GM19043 (cell line): Measurements from ENCODE around the gene CASK.

ENCODE experiments used
- ATAC-seq: cut with Tn5 transposase; IDR thresholded peaks from one replicate; pipeline ENCODE4 v1.9.1; 2021; ENCODE audit warnings: low read depth; ENCODE audit not compliant: unreplicated experiment

CASK gene

DNA sequence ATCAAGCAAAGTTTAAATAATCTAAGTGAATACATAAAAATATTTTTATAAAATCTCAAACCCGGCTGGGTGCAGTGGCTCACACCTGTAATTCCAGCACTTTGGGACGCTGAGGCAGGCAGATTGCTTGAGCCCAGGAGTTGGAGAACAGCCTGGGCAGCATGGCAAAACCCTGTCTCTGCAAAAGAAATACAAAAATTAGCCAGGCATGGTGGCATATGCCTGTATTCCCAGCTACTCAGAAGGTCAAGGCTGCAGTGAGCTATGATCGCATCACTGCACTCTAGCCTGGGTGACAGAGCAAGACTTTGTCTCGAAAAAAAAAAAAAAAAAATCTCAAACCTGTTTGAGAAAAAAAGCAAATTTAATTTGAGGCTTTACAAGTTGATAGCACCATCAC lies 331.4 kb downstream of the CASK start:
- ATAC-seq, result no peak

DNA sequence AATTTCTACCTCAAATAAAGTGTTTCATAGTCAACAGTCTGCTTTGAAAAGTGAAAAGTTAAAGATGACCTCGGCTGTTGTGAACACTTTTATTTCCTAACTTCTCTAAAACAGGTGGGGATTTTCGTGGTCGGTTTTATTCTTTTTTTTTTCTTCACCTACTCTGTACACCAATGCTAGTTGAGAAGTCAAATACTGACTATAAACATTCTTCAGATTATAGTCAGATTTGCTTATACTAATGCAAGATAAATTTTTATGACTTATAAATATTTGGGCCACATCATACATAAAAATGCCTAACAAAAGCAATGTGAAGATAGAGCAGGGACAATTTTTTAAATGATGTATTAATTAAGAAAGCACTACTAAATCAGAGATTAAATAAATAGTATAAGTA lies 332.7 kb downstream of the CASK start:
- no peak for ATAC-seq

DNA sequence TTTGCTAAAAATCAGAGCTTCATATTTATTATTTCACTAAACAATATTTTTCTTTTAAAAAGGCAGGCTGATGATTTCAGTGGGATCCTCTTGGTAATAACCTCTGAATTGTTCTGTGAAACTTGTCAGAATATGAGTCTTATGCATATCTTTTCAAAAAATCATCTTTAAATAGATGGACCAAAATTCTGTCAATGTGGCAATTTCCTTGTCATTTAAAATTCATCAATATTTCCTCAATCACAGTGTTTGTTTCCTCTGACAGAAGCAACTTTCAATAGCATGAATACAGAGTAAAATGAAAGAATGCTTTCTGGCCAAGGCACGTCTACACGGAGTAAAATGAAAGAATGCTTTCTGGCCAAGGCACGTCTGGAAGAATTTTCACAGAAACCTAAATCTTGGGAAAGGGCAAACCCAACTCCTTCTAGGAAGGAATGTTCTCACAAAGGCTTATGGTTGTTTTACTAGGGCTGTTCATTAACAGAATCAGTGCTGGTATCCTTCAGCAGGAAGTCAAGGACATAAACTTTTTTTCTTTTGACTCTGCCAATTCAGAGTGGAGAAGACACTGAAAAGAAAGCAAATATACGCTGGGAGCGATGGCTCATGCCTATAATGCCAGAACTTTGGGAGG lies 333.6 kb downstream of the CASK start:
- no peak for ATAC-seq

DNA sequence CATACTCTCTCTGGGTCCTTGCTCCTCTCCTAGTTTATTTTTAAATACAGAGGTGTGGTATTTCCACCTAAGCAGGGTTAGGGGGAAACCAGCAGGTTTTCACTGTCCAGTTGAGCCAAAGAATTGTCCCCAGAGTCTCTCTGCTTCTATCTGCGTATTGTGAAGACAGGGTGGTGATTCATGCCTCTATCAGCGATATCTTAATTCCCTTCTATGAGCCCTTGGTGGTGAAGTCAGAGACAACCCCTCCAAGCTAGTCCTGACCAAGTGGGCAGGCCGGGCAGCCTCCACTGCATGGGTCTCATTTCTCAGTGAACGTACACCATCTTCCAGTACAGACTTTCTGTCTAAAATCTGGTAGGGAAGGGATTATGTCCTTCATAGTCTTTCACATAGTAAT lies 335.1 kb downstream of the CASK start:
- no peak for ATAC-seq

DNA sequence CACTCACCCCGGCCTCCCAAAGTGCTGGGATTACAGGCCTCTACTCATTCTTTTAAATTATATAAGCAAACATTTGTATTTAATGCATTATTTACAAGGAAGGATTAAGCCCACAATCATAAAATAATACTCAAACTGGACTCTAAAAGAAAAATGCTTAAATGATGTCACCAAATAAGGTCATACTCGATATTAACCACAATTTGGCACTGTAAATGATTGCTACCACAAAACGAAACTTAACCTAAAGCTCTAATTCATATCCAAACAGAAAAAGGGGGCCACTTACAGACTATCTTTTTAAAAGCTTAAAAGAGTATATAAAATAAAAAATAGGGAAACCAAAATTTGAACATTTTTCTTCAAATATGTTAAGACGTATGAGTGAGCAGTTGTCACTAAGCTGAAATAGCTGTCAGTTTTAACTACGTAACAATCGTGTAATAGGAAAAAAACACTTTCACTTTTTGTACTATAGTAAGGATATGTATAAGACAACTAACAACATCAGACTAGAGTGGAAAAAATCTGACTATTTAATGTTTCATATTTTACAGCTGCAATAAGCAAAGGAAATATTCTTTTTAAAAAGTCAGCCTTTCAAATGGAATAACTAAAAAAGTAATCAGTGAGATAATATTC lies 342.8 kb downstream of the CASK start:
- no peak for ATAC-seq

DNA sequence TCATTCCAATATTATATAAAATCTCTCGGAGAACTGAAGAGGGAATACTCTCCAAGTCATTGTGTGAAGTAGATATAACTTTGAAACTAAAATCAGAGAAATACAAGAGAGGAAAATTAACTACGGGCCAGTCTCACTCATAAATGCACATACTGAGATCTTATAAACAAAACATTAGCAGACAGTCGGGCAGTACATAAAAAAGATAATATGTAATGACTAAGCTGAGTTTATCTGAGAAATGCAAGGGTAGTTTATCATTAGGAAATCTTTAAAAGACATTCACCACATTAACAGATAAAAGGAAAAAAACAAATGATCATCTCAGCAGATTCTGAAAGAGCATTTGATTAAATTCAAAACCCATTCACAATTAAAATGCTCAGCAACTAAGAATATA lies 359.5 kb downstream of the CASK start:
- no peak for ATAC-seq

DNA sequence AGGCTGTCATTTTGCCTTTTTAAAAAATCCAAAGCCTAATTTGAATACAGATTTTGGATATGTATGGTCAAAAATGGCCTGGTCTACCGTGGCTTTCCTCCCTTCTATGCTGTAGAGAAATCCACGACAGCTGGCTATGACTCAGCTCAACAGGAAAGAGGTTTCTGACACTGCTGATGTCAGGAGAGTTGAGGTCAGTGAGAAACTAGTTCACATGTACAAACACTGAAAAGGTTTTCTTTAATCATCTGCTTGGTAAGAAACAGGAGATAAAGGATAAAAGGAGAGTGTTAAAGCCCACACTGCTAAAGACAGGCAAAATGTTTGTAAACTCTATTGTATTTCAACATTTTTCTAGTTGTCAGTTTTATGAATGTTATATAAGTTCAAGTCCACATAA lies 362.3 kb downstream of the CASK start:
- peak; percentile 87 for ATAC-seq

DNA sequence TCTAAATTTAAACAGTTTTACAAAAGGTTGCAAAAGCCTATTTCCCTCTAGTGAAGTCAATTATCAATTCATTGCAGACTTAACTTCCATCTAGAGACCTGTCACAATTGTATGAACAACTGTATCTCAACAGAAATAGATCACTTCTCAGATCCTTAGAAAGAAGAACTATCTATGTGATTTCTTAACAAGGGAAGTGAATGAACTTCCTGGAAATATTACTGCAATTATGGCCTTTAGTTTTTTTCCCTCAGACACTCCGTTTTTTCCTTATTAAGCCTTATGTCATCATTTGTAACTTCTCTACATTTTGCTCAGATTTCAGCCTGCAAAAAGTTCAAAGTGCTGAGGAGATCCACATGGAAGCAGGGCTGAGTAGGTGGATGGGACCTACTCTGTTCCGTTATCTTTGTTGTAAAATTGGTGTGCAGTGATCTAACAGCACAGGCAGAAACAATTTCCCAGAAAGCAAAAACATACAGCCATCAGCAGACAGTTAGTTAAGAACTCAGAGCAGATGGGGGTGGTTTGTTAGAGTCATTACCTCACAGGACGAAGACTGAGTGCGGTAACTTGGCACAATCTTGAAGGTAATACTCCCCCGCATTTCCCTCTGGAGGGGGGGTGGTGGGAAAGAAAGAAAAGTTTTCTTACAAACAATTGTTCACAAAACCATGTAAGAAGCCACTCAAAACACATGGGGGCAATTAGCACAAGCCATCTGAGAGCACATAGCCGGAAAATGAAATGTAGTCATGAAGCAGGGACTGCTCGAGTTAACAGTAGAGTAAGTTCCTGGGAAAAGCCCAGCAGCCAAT lies 363.9 kb downstream of the CASK start:
- ATAC-seq, result no peak

DNA sequence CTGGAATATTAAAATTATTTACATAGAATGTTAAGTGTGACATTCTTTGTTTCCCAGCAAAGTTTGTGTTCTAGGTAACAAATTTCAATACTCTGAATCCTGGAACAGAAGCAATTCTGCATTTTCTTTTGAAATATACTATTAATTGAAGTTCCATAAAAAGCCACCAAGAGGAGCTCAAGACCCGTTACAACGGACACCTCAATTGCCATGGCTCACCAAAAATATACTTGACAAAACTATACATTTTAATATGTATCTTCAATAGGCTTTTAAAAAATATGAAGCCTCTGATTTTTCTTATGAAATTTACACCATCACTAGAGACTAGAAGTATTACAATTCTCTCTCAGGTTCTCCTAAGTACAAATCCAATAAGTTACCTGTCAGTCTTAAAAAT lies 364.8 kb downstream of the CASK start:
- ATAC-seq, result no peak

DNA sequence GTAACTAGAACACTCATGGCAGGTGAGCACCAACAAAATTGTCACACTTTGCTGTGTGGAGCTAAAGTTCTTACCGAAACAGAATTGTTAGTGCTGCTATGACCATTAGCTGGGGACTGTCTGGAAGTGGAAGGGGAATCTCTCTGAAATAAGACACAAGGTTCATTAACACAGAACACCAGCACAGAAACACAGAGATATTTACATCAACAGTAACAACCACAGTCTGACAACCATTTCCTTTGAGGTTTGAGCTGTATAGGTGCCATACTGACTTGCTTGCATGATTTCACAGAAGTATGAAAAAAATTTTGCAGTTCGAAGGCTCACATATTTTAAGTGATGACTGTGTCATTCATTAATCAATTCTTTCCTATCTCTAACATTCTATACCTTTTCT lies 366.4 kb downstream of the CASK start:
- no peak for ATAC-seq

DNA sequence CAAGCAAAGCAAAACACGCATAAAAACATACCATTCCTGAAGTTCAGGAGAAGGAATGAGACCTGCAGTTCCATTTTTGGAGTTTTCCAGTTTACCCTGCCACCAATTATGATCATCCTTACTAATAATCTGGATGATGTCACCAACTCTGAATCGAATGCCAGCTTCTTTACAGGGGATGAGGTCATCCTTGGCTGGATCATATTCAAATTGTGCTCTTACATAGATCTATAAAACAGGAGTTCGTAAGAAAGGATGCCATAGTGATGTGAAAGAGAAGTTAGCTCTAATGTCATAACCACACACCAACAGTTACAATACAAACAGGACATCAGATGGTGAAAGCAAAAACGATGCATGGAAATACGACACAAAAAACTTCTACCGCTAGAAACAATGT lies 369.7 kb downstream of the CASK start:
- ATAC-seq, result no peak

DNA sequence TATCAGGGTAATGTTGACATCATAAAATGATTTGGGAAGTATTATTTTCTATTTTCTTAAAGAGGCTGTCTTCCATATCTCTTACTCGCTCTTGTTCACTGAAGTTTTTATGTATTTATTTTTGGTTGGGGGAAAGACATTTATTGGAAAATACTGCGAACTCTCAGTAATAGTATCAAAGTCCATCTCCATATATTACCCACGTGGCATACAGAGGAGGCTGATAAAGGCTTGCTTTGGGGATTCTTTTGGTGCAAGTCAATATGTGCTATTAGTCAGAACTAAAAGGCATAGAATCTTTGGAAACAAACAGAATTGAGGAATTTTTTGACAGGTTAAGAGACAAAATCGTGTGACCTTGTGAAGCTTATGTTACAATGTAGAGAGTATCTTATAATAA lies 374.9 kb downstream of the CASK start:
- no peak for ATAC-seq

DNA sequence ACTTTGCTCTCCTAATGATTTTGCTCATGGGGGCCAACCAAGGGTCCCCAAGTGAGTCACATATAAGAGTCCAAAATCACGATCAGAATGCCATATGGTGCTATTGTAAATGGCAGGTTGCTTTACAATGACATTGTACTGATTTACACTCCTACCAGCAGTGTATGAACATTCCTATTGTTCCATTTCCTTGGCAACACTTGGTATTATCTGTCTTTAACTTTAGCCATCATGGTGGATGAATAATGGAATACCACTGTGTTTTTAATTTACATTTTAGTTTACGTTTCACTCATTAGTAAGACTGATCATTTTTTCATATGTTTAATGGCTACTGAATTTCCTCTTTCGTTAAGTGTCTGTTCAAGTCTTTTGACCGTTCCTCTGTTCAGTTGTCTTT lies 379.7 kb downstream of the CASK start:
- ATAC-seq, result no peak

DNA sequence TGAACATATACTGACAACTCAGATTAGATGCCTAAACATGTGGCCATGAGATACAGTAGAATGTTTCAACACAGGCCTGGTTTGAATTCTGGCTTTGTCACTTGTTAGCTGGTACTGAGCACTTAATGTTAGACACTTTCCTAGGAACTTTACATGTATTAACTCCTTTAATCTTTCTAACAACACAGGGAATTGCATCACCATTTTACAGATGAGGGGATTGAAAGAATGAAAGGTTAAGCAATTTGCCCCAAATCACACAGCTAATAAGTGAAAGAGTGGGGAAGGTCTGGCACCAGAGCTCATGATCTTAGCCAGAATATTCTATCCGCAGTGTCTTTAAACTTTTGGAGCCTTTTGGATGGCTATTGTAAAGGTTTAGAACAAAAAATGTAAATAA lies 380.3 kb downstream of the CASK start:
- no peak for ATAC-seq

DNA sequence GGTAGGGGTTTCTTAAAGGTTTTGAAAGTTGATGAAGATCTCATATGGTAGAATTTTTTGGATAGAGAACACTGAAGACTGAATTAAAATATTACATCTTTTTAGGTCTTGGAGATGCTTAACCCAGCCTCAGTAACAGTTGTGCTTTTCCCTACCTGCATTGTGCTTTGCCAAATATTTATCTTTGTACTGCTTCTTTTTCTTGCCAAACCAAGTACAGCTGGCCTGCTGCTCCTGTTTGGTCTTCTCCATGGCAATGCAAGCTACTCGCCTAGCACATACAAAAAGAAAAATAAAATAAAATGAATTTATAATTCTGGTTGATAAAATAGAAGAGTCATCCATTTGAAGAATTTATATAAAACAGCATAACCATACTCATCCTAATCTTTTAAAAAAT lies 380.8 kb downstream of the CASK start:
- ATAC-seq, result no peak

DNA sequence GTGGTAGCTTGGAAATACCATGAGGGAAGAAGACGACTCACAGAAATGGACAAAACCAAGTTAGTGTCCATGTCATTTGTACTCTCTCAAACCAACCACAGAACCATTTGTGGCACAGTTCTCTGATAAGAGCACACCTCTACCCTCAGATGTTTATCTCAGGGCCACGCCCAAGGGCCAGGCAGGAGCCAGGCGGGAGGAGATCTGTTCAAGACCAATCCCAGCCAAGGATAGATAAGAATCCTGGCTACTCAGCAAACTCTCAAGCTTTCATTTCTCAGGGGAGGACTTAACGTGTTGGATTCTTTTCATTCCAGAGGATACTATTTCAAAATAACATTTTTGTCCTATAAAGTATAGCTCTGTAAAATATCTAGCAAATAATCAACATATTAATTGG lies 381.2 kb downstream of the CASK start:
- no peak for ATAC-seq

DNA sequence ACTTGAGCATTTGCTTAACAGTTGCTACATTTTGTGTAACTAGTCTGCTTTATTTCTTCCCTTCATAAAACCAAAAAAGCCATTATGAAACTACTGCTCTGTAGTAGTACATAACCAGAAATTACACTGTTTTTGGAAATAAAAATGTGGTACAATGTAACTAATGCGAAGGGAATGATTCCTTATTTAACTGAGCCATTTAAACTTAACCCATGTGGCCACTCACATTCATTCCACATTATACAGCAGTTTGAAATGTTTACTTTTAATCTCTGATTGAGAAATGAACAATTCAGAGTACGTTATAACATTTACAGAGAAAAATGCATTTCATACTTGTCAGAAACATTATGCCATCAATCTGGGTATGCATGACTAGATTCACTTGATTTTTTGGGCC lies 382.0 kb downstream of the CASK start:
- no peak for ATAC-seq

DNA sequence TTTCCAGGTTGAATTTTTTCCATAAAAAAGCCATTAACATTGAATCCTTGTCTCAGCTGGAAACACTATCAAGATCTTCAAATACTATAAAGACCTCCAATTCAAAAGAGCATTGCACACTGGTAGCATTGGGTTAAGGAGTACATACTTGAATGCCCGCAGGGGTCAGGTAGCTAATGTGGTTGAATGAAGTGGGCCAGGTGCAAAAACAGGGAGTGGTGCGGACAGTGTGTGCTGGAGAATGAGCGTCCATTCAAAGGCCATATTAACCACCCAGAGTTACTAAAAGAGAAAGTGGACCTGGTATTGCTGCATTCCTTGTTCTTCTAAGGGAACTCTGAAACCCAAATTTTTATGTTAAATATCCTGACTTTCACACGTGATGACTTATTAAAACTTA lies 384.6 kb downstream of the CASK start:
- ATAC-seq, result no peak

DNA sequence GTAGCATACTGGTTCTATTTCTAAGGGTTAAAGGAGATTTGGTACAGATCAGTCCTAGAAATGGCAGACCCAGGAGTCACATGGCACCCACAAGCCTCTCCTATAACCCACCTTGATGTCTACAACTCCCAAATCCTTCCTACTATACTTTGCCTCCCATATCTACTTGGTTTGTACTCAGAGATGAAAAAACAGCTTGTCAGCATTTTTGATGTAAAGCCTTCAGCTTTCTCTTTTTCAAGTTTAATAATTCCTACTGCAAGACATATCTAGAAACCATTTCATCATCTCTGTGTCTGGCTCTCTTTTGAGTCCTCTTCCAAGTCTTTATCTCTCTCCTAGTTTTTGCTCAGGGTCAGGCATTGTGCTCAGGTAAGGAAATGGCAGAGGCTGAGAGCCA lies 393.3 kb downstream of the CASK start:
- ATAC-seq, result no peak

DNA sequence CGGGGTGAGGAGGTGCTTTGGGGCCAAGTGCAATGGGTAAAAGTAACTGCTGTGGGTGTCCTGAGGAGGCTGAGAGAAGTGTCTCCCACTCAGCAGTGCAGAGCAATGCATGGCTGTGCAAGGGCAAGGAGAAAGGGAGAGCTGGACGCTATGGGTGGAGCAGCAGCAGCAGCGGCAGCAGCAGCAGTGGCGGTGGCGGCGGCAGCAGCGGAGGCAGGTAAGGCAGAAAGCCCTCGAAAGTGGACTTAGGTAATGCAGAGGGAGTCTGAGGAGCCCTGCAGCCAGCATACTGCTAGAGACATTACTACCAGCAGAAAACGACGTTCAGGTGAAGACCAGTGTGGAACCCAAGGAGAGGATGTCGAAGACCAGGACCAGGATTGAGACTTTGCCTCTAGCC lies 394.1 kb downstream of the CASK start:
- ATAC-seq, result no peak

DNA sequence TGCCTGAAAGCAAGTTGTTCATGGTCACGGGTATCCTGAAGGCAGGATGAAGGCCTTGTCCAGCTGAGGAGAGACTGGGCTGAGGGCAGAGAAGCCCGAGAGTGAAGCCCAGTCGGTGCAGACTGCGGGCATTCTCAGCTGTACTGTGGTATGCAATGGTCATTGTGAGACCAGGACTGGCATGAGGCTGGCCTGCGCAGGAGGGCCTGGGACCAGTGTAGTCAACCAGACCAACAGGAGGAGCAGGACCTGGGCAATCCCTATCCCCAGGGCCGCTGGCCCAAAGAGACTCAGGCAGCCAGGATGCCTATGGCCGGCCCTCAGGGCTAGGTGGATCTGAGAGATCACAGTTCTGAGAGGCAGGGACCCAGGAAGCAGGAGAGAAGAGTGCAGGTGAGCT lies 394.6 kb downstream of the CASK start:
- ATAC-seq, result no peak

DNA sequence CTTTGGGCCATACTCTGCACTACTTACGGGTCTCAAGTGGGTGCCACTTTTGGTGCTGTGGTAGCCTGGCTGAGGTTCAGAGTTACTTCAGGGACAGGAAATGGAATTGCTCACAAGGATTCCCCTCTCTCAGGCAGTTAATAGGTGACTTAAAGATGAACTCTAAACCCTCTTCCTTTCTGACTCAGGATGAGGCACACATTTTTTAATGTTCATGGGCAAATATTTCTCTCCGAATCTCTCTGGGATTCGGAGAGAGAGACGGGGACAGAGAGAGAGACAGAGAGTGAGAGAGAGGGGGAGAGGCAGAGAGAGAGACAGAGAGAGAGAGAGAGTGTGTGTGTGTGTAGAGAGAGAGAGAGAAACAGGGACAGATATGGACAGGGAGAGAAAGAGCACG lies 396.4 kb downstream of the CASK start:
- peak; percentile 68 for ATAC-seq
